Stimulated activated CD4-positive, alpha-beta T cell treated with anti-CD3 and anti-CD28 coated beads, Interleukin-2, amount 100 ng/mL, for 48 hours (primary cell): ENCODE measurements around the gene GLIS2.

Experiments used
- DNase-seq, 2 donors: peaks; one replicate each; pipeline ENCODE4 v3.0.0-alpha.2; 2020

Gene GLIS2

DNA sequence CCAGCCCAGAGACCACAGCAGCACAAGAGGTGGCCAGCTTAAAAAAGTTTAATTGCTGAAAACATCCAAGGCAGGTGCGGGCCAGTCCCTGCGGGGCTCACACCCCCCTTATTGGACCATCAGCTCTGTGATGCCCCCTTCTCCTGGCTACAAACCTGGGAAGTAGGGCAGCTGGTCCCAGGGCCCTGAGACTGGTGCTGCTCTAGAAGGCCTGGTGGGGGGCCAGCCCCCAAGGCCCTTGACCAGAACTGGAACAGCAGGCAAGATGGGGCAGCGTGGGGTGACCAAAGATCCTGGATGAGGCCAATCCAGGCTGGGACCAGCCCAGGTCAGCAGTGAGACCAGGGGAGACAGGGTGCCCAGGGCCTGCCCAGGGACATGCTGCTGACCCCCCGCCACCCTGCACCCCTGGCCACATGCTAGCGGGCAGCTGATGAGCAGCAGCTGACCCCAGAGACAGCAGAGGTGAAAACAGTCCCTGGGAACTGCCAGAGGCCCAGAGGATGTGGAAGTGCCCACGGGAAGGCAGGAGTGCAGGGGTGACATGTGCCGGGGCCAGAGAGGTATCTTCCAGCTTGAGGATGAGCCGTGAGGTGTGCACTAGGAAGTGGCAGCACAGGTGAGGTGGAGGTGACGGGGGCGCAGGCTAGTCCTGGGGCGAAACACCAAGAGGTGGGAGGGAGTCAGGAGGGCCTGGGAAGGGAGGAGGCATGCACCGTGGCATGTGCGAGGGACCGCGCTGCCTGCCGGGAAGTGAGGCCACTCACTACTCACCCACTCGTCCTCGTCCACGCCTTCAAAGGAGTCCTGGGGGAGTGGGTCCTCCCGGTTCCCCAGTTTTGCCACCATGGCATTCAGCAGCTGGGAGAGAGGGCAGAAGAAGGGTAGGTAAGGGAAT lies 38.9 kb downstream of the GLIS2 start:
- DNase-seq: no peak

DNA sequence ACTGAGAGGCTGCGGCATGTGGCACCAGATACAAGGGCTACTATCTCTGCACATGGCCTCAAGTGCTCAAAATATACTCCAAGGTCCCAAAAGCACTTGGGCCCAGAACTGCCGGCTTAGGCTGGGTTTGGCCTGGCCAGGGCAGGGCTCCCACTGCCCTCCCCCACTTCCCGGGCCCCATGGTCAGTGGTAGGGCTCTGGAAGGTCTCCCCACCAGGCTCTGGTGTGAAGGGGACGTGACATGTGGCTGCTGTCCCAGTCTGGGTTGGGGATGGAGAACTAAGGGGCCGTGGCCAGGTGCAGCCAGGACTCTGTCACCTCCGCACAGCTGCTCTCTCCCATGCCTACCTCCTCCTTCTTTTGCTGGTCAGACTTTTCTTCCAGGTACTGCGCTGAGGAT lies 41.0 kb downstream of the GLIS2 start:
- no peak for DNase-seq

DNA sequence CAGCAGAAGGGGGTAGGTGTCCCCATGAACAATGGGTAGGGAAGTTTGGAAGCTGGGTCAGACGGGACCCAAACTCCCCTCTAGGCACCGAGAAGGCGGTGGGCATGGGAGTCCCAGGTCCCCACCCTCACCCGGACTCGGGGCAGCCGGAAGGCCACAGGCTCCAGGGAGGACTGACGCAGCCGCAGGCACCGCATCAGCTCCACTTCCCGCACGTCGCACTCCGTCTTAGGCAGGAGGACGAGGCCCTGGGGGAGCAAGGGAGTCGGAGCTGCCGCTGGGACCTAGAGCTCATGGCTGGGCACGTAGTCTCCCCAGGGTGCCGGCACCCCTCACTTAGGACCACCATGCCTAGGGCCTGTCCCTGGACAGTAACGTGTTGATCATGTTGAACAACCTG lies 42.4 kb downstream of the GLIS2 start:
- no peak for DNase-seq

DNA sequence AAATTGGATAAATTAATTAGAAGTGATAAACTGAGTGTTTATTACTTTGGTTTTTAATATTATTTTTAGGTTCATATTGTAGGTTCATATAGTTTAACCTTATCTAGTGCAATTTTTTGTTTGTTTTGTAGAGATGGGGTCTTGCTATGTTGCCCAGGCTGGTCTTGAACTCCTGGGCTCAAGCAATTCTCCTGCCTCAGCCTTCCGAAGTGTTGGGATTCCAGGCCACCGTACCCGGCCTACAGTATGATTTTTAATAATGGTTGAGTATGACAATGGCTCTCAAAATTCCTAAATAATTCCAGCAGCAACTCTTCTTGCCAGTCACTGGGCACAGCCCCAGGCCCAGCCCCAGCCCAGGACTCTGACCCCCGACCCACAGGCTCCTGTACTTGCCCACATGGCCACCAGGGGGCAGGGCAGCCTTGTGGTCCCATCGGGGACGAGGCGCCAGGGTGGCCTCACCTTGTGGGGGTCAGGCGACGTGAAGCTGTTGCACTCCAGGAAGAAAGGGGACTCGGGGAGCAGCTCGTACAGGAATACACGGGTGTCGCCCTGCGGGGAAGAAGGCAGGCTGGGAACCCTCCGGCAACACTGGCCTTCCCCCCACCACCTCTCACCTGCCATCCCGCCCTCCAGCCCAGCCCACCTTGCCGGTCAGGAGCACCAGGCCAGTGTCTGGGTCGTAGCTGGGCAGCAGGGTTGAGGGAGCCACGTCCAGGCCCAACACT lies 43.1 kb downstream of the GLIS2 start:
- DNase-seq: peak; percentile 59 to 72

DNA sequence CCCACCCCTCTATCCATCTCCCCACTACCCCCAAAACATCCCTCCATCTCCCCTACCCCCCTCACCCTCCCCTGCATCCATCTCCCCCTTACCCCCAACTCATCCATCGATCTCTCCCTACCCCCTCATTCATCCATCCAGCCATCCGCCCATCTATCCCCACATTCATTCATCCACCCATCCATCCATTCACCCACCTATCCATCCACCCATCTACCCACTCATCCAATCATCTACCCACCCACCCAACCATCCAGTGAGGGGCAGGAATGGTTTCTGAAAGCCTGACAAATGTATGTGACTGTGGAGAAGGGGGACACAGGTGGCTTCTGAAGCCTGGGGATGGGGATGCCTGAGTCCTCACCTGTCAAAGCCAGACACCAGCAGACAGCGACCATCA lies 44.0 kb downstream of the GLIS2 start:
- no peak for DNase-seq

DNA sequence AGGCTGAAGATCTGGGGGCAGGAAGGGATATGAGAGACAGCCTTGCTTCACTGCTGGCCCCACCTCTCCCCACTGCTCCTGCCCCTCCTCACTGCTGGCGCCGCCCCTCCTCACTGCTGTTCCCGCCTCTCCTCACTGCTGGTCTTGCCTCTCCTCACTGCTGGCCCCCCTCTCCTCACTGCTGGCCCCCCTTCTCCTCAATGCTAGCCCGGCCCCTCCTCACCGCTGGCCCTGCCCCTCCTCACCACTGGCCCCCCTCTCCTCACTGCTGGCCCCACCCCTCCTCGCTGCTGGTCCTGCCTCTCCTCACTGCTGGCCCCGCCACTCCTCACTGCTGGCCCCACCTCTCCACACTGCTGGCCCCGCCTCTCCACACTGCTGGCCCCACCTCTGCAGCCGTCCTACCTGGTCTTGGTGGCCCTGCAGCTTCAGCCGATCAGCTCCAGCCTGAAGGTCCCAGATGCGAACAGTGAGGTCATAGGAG lies 44.7 kb downstream of the GLIS2 start:
- no peak for DNase-seq

DNA sequence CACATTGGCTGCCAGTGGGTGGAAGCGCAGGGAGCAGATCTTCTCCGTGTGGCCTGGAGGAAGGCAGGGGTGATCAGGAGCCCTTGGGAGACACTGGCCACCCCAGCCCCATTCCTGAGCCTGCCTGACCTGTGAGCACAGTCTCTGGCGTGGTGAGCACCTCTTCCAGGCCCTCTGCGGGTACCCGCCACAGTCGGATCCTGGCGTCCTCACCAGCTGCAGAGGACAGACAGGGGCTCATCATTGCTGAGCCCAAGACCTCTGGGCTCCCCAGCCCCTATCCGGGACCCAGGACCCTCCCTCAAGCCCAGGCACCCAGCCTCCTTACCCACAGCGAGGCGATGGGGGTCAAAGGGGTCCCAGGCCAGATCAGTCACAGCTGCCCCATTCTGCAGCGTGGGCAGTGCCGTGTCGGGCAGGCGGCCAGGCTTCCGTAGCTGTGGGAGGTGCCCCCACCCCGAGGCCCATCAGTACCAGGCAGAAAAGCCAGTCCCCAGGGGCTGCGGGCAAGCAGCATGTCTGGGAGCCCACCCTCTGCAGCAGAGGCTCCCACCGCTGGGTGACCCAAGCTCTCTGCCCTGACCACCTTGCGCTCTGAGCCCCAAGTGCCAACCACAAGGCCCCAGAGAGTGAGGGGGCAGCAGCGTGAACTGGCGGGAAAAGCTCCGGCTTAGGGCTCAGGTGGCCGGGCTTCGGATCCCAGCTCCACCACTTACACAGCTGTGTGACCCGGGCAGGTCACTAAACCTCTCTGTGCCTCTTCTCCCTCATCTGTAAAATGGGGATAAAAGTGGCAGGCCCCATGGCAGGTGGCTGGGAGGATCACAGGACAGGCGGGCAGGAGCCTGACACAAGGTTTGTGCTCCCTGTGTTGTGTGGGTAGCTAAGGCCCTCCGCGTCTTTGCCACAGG lies 45.4 kb downstream of the GLIS2 start:
- no peak for DNase-seq

DNA sequence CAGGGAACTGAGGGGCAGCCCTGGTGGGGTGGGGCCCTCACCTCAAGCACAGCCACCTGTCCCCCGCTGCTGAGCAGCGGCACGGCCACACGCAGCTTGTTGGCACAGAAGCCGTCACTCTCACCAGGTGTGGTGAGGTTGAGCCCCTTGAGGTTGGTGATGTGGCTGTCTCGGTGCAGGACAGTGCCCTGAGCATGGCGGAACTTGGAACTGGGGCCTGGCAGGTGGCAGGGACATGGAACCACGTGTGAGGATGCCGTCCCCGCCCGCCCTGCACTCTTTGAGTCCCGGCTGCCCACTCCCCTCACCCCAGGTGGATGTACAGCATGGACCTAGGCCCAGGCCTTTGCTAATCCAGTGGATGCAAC lies 46.1 kb downstream of the GLIS2 start:
- no peak for DNase-seq

DNA sequence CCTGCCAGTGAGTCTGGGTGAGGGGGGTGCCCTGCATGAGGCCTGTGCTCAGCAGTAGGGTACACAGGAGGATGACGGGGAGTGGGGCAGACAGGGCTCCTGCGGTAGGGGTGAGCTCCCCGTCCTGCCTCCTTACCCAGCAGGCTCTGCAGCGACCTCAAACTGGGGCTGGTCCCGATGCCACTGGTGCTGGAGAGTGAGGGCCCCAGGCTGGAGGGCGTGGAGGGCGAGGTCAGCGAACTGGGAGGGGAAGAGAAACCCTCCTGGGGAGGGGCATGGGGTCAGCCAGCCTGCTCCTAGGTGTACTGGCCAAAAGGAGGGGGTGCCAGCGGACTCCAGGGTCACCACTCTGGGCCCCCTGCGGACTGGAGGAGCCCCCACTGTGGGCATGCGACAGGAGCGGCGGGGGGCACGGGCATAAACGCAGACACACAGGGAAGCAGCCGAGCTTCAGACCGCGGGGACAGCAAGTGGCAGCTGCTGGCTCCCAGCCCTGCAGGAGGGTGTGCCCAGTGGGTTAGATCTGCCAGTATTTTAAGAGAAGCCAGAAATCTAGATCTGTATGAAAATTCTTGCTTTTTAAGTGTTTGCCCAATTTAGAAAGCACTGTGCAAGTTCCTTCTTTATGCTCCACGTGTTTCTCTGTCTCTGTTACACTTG lies 46.7 kb downstream of the GLIS2 start:
- DNase-seq: no peak

DNA sequence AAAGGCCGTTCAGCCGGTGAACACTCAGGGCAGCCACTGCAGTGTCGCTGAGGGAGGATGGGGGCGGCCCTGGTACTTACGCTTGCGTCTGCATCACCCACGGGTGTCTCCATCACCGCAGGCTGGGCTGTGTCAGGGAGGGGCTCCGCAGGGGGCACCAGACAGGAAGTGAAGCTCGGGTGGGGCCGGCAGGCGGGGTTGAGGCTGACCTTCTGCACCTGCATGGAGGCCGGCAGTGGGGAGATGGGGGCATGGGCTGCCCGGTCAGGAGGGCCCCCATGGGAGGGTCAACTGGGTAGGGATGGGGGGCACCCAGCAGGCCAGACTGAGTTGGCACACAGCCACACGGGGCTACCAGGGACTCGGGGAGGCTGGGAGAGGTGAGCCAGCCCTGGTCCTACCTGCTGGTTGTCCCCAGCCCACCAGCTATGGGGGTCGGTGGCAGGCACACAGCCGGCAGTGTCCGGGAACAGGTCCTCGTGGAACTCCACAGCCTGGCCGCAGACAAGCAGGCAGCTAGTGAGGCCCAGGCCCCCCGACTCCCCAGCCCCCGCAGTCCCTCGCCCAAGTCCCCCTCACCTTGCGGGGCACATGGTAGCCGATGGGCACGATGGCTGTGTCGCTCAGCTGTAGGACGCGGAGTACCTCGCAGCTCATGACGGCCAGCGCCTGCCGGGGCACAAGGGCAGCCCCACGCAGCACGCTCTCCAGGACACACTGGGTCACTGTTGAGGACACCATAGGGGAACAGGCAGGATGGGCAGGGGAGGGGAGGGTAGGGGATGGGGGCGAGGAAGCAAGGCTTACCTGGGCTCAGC lies 48.5 kb downstream of the GLIS2 start:
- no peak for DNase-seq

DNA sequence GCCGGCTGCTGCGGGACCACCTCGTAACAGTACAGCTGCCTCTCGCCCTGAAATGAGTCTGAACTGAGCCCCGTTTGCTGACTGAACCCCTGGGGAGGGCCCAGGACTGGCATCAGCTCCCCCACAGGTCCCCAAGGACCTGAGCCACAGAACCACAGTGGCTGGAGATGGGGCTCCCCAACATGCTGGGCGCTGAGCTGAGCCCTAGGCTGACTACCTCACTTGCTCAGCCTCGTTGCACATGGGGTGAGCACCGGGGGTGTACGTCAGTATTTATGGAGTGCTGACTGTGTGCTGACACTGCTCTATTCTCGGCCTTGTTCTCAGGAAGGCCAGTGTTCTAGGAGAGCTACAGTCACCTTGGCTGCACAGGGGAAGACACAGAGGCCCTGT lies 49.1 kb downstream of the GLIS2 start:
- DNase-seq: no peak

DNA sequence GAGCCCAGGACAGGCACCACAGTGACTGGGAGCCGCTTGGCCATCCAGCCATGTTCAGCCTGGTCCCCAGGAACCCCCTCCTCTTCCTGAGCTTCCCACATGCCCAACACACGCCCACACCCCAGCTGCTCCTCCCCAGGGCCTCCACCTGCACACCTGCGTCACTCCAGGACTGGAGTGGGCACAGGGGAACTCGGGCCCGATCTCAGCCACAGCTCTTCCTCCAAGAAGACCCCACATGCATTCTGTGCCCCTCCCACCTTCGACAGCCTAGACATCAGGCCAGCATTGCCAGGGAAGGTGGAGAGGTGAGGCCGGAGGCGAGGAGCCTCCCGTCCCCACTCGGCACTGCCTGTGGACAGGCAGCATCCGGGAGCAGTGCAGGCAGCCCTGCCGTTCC lies 49.7 kb downstream of the GLIS2 start:
- no peak for DNase-seq

DNA sequence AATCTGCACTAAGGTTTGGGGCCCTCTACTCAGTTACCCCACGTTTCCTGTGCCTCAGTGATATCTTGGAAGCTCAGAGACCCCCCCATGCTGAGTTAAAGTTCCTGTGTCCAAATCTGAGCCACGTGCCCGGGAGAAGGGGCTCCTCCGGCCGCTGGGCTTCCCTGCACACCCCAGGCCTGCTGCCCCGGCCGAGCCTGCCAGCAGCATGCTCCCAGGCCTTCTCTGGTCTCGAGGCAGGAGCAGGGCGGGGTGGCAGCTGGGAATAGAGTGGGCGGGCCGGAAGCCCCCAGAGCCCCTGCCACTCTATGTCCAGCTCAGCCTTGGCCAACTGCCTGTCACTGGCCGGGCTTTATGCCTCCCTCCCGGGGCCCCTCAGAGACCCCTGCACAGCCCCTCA lies 50.1 kb downstream of the GLIS2 start:
- DNase-seq: no peak

DNA sequence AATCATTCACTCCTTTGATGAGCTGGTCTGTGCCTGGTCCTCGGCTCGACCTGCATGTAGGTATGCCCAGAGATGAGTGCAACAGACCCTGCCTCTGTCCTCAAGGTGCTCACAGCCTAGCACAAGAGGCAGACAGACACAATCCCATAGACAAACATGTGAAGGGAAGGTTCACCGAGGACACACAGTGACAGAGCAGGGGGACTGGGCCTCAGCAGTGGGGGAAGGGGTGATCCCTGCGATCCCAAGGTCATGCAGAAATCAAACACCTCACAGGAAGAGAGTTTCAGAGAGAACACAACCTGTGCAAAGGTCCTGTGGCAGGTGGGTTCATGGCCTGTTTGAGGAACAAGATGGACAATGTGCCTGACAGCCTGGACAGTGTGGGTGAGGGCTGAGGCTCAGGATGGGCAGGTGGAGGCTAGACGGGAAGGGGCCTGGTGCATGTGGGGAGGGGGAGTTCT lies 51.6 kb downstream of the GLIS2 start:
- no peak for DNase-seq

DNA sequence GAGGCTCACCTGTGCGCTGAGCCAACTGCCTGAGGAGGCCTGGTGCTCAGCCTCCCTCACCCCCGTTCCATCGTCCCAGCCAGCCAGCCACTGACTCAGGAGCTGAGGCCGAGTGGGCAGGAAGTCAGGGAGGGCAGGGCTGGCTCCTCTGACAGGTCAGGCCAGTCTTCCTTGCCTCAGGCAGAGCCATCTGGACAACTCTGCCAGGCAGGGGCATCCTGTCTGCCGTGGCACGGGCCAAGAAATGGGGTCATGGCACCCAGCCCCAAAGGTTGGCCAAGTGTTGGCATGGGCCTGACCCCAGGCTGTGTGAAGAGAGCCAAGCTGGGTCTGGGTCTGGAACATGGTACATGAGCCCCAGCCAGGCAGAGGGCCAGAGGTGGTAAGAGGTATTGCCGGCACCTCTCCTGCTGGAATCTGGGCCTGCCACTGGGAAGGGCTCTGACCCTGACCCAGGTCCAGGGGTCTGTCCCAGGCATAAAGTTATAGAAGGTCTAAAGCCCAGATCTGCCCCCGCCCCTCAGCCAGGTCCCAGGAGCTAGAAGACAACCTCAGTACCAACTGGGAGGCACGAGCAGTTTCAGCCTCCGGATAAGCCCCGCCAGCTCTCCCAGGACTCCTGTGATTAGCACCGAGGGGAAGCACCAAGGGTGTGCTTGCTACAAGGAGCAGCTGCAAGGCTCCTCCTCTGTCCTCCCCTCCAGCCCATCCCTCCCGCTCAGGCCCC lies 53.3 kb downstream of the GLIS2 start:
- DNase-seq: no peak

DNA sequence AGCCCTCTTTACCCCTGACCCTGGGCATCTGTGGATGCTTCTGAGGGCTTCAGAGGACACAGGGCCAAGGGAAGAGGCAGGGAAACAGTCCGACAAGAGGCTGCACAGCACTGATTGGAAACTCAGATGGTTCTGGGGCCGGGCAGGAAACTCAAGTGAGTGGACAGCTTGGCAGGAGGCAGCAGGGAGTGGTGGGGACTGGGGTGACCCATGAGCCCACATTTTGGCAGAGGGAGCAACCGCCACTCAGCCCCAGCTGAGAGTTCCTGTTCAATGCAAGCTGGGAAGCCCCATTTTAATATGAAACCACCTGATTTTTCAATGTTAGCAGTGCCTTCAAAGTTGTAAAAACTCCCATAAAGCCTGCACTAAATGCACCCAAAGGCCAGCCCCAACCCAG lies 54.3 kb downstream of the GLIS2 start:
- DNase-seq: no peak

DNA sequence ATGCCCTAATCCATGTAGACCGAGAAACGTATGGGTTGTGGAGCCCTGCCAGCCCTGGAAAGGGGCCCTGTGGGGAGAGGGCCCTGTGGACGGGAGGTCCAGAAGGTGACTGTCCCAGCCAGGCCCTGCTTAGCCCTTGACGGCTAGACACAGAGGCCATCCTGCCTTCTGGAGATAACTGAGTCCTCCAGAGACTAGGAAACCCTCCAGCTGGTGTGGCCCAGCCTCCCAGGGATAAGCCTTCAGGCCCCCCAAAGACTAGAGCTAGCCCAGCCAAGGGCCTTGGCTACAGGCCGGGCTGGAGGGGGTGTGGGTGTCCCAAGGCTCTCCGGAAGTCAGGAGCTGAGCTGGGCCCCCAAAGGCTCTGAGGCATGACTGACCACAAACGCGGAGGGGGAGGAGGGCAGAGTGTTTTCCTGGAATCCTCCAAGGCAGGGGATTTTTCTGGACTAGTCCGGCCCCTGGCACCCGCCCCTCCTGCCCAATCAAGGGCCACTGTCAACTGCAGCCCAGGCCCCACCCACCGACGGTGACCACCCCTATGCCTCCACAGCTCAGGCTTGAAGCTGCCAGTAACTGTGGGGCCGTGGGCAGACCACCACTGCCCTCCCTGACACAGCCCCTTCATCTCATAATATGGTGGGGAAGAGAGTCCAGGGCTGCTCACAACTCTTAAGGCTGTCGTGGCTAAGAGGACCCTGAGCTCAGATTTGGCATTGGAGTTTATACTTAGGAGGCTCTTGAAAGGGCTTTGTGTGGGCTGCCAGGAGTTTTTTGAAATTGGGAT lies 54.9 kb downstream of the GLIS2 start:
- DNase-seq: no peak

DNA sequence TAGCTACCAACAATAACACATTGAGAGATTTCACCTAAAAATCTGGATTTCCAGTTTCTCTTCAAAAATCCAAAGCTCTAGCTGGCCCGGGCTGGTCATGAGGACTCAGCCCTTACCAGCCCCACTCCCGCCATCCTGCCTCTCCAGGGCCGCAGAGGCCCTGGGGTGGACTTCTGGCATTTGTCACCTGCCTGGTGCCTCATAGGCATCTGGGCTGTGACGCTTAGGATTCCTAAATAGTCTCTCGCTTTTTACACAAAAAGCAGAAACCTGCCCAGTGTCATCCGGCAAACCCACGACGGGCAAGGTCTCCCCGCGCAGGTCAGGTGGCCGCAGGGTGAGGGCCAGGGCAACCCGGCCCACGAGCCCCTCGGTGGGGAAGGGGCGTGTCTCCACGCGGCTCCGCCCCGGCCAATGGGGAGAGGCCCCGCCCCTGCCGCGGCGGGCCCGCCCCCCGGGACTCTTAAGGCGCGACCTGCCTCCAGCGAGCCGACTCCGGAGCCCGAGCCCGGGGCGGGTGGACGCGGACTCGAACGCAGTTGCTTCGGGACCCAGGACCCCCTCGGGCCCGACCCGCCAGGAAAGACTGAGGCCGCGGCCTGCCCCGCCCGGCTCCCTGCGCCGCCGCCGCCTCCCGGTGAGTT lies 55.6 kb downstream of the GLIS2 start, which contains the start of gene VASN:
Gene VASN, plus strand, starts transcription at position 492 of the 644 bp plus-strand sequence. CDS start 9,030 bp downstream, outside the sequence.
- DNase-seq: peak; percentile 61 to 76

DNA sequence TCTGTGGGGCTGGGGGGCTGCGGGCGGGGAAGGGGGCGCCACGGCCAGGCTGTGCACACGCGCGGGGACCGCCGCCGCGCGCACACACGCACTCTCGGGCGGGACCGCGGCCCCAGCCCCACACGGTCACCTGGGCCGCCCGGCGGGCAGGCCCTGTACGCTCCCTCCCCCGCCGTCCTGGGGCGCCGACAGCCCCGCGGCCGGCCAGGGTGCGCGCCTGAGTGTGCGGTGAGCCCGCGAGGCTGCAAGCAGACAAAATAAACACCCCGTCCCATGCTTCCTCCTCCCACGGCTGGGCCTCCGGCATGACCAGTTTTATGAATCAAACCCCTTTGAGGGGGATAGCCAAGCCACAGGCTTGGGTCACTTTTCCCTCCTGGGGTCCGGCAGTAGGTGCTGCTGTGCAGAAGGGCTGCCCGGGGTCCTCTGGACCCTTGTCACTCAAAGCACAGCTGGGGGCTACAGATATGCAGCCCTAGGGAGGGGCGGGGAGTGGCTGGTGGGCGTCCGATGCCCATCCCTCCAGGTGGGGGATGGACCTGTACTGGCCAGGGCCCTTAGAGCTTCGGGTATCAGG lies 56.2 kb downstream of the GLIS2 start:
- peak in 1 of 2 donors; percentile 16 for DNase-seq
